HS-27A (cell line): ENCODE data around the gene CPPED1.
"Not testable (repeated sequence)": the region's sequence is repeated elsewhere in the genome, so short reads cannot be mapped to it uniquely, and the experiment has no call there.

Source experiments
- DNase-seq: peaks from one replicate; pipeline ENCODE4 v3.0.0-alpha.2; 2012; ENCODE audit warnings: low read depth, missing footprints

CPPED1 gene

DNA sequence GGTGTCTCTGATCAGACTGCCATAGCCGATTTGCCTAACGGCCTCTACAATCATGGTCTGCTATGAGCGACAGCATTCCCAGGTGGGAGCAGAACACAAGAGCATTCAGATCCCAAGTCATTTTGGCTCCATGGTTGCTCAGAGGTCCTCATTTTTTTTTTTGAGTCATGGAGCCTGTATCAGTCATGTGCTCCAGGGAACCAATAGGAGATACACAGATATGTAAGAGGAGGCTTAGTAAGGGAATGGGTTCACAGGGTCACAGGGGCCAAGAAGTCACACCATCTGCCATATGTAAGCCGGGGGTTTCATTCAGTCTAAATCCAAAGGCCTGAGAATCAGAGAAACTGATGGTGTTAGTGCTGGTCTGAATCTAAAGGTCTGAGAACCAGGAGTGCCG is 36.8 kb downstream of the CPPED1 start:
- DNase-seq: no peak

DNA sequence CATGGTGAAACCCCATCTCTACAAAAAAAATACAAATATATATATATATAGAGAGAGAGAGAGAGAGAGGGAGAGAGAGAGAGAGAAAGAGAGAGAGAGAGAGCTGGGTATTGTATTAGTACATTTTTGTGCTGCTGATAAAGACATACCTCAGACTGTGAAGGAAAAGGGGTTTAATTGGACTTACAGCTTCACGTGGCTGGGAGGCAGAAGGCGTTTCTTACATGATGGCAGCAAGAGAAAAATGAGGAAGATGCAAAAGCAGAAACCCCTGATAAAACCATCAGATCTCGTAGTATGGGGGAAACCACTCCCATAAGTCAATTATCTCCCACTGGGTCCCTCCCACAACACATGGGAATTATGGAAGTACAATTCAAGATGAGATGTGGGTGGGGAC is 37.5 kb downstream of the CPPED1 start:
- DNase-seq: not testable (repeated sequence)

DNA sequence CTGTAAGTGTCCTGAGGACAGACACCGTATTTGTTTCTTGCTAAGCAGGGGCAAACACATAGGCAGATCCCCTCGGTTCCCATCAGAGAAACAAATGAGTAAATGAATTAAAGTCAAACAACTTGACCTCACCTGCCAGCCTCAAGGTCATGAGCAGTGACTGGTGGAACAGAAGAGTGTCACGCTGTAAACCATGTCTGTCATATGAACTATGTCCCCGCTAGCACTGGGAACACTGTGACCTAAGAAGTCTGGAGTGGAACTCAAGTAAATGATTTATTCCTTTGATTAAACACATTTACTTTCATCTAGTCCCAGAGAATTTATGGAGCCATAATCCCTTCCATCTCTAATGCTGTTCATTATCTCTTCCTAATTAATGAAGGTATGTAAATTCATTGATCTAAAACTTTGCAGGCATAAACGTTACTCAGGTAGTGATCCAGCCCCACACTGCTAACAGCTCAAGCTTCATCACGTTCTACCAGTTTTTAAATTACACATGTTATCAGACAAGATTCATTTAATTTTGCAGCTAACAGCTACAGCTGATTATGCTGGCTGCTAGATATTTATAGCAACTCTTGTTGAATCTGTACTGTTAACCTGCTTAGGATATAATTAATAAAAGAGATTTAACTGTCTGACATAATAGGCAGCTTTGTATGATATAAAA is 38.7 kb downstream of the CPPED1 start:
- no peak for DNase-seq

DNA sequence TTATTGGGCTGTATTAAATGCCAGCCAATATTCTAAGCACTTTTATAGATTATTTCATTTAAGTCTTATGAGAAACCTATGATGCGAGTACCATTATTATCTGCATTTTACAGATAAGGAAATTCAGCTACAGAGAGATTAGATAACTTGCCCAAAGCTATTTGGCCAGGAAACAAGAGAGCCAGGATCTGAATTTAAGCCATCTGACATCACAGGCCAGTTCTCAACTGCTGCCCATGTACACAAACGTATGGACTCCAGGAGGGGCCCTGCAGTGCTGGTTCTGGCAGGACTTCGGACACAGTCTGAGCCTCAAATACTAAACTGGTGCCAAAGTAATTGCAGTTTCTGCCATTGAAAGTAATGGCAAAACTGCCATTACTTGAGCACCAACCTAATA is 40.2 kb downstream of the CPPED1 start:
- no peak for DNase-seq

DNA sequence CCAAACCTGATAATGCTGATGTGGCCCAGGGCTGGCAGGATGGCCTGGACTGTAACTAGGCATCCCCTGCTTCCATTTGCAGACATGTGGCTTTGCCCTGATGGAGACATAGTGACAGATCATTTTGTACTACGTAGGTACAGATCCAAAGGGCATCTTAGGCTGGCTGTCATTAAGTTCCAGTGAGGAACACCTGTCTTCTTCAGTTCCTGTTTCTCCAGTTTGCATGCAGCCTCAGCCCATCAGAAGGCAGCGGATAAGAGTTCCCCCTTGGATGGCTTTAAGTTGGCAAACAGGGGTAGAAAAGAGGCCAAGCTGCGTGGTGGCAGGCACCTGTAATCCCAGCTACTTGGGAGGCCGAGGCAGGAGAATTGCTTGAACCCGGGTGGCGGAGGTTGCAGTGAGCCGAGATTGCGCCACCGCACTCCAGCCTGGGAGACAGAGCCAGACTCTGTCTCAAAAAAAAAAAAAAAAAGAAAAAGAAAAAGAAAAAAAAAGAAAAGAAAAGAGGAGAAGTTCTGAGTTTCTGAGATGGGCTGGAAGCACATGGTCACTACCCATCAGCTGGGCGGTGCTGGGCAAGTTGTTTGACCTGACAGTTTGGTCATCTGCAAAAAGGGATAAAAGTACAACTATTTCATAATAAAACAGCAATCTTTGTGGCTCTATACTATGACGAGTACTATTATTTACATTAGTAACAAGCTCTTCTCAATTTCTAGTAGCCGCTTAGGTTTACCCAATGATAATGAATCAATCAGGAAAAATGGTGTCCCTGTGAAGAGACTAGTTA is 42.7 kb downstream of the CPPED1 start:
- DNase-seq: no peak

DNA sequence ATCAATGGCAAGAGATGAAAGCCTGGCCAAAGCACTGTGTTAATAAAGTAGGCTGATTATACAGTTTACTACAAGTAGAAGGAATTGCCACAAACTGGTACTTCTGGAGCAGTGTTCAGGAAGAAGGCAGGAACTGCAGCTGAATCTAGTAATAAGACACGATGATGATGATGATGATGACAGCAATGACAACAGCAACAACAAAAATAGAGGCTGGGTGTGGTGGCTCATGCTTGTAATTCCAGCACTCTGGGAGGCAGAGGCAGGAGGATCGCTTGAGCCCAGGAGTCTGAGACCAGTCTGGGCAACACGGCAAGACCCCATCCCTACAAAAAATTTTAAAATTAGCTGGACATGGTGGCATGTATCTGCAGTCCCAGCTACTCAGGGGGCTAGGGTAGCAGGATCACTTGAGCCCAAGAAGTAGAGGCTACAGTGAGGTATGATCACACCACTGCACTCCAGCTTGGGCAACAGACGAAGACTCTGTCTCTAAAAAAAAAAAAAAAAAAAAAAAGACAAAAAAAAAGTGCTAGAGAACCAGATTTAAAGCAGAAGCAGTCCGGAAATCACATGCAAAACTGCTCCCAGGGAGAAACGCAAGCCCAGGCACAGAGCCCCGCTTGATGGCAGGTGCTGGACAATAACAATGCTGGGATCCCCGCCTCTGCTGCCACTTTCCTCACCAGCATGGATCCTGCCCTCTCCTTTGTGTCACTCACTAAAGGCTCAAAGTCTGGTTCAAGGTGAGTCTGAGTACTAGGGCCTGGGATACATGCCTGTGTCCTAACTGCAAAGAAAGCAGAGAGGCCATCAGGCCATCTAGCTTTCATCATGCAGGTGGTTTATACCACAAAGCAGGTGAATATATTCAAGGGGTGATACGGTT is 44.8 kb downstream of the CPPED1 start:
- no peak for DNase-seq

DNA sequence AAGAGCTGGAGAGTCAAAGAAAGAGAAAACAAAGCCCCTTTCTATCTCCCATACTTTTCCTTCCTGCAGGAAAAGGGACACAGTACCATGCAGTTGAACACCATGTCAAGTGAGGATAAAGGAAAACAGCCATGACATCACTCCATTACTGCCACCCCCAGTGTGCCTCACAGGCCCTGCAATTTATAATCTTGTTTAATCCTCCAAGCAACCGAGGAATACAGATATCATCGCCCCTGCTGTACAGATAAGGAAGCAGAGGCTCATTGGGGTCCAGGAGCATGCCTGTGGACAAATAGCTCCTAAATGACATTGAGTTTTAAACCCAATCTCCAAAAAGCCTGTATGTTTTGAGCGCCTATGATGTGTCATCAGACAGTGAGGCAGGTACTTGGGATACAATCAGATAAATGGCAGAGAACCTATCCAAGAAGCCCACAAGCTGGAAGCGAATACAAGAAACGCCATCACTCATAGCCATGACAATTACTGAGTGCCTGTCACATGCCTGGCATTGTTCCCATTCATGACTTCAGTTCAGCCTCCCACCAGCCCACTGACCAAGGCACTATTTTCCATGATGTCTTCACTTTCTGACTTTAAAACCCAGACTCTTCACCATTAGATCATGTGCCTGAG is 45.5 kb downstream of the CPPED1 start:
- no peak for DNase-seq

DNA sequence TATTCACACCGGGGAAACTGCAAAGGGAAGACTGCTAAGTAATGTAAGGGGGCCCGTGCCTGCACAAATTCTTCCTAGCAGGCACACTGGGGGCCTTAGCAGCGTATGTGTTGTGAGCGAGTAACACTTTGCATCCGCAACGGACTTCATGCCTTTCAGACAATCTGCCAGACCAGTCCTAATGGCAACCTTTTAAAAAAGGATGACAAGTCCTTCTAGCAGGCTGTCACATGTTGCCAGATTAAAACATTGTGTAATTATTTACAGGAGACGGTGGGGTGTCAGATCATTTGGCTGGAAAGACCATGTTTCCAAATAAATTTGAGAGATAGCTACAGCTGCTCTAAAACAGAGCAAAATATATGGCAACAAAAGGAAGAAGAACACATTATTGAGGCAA is 46.1 kb downstream of the CPPED1 start:
- no peak for DNase-seq

DNA sequence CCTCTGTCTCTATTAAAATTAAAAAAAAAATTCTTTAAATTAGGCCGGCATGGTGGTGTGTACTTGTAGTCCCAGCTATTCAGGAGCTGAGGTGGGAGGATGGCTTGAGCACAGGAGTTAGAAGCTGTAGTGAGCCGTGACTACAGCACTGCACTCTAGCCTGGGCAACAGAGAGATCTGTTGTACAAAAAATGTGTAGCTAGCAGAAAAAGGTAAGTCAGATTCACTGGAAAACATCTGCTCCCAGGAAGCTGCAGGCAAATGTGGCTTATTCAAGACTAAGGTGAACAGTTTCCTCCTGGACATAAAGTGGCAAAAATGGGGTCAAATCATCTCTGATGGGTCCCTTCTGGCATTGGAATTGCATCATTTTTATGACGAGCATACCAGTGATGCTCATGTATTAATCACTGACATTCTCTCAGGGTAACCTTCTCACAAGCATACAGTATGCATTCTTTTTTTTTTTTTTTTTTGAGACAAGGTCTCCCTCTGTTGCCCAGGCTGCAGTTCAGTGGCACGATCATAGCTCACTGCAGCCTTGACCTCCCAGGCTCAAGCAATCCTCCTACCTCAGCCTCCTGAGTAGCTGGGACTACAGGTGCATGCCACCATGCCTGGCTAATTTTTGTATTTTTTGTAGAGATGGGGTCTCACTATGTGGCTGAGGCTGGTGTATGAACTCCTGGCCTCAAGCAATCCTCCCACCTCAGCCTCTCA is 48.7 kb downstream of the CPPED1 start:
- DNase-seq: no peak

DNA sequence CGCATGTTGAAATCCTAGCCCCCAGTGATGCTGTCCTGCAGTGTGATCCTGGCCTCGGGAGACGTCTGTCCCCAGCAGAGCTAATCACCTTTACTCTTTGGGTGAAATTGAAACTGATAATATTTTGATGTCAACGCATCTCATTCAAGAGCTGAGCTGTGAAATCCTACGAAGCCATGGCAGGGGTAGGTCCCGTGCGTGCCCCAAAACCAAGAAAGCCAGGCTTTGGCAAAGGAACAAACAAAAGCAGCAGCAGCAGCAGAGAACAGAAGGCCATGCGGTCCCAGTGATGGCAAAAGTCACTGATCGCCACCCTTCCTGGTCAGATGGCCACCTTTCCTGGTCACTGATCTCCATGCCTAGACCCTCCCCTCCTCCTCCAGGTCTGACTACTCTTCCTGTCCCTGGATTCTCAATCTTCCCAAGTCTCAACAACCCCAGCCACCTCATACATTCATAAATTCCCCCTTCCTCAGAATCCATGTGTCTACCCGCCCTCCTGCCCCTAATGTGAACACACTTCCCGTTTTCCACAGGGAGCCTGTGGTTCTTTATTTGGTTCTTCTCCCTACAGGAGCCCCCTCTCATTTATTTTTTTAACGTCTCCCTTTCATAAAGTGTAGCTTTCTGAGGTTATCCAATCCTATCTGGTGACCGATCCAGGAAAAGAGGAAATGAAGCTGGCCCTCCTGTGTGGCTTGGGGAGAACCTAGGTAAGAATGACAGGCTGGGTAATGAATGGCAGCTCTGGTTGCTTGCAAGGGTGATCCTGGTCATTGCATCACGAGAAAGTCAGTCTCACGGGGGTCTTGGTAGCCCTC is 50.3 kb downstream of the CPPED1 start:
- DNase-seq: no peak

DNA sequence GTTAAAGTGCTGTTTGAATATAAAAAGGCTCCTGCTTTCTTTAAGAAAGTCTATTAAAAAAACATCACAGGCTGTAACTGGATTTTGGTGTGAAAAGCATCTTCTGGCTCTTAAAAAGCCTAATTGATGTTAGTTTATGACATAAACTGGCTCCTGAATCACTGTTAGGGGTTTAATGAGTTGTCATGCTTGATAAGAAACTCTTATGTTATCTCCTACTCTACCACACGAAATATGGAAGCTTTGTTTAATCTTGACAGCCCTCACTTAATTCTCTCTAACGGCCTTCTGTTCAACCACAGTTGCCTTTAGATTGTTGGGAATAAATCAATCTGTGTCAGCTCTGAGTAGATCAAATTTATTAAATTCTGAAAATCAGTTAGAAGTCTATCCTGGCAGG is 51.5 kb downstream of the CPPED1 start:
- DNase-seq: no peak

DNA sequence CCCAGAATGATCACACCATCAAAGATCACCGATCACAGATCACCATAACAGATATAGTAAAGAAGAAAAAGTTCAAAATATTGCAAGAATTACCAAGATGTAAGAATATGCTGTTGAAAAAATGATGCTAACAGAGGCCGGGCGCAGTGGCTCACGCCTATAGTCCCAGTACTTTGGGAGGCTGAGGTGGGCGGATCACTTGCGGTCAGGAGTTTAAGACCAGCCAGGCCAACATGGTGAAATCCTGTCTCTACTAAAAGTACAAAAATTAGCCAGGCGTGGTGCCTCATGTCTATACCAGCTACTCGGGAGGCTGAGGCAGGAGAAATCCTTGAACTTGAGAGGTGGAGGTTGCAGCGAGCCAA is 53.2 kb downstream of the CPPED1 start:
- no peak for DNase-seq

DNA sequence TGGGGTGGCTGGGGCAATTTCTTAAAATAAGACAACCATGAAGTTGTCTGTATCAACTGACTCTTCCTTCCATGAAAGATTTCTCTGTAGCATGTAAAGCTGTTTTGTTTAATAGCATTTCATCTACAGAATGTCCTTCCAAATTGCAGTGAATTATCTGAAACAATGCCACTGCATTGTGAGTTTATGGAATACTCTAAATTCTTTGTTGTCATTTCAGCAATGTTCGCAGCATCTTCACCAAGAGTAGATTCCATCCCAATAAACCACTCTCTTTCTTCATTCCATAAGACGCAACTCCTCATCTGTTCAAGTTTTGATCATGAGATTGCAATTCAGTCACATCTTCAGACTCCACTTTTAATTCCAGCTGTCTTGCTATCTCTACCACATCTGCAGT is 54.6 kb downstream of the CPPED1 start:
- DNase-seq: no peak

DNA sequence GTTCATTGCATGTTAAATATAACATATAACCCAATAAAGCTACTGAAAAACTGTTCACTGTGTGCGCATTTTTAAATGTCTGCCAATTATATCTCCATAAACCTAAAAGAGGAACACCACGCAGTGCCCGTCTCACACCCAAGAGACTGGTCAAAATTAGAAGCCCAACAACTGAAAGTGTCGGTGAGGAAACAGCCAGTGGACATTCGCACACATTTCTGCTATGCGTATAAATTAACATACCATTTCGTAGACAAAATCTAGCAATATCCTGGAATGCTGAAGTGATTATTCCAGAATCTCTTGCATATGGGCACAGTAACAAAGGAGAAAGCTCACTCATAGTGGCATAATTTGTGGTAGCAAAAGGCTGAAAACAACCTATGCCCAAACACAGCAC is 55.9 kb downstream of the CPPED1 start:
- DNase-seq: no peak

DNA sequence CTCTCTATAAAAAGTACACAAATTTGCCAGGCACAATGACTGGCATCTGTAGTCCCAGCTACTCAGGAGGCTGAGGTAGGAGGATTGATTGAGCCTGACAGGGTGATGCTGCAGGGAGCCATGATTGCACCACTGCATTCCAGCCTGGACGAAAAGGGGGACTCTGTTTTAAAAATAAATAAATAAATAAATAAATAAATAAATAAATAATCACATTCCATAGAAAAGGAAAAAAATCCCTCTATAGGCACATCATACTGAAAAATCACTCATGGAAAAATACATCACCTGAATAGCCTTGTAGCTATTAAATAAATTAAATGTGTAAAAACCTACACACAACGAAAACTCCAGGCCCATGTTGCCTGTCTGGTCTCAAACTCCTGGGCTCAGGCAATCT is 56.4 kb downstream of the CPPED1 start:
- DNase-seq: no peak

DNA sequence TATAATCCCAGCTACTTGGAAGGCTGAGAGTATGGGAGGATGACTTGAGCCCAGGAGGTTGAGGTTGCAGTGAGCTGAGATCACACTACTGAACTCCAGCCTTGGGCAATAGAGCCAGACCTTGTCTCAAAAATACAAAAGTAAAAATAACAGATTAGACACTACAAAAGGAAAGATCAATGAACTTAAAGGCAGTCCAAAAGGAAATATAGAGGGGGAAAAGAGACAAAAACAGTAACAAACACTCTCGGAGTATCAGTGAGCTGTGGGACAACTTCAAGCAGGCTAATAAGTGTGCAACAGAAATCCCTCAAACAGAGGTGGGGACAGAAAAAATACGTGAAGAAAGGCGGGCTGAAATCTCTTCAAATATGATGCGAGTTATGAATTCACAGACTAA is 58.8 kb downstream of the CPPED1 start:
- no peak for DNase-seq

DNA sequence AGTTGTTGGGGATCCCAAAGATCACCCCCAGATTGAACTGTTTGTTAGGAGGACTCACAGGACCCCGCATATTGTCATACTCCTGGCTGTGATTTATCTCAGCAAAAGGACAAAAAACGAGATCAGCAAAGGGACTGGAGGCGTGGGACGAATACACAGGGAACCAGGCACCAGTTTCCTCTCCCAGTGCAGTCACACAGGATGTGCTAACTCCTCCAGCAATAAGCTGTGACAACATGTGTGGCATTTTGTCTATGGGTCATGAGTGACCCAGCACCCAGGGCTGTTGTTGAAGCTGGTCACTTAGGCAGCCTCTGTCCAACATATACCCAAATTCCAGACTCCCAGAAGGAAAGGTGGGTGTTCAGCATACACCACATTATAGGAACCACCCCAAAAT is 60.9 kb downstream of the CPPED1 start:
- no peak for DNase-seq

DNA sequence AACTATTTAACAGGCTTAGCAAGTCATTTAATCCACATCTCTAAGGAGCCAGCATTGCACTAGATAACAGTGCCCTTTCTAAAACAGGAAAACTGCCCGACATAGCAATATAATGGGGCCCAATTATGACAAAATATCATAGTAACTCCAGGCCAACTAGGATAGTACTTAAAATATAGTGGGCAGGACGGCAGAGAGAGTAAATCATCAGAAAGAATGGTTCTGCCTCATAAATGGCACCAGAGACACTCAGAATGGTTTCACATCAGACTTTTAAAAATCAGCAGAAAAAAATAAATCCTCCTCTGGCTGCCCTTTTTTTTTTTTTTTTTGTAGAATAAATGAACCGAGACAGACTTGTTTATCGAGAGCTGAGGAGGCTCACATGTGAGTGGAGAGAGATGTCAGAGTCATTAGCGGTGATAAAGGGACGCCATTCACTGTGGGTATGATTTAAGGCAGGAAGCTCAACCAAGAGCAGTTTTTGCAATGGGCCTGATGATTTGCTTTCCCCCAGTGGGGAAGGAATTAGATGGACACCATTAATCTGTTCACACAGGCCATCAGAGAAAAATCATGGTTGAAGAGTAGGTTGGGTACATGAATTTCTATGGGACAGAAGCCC is 62.6 kb downstream of the CPPED1 start:
- no peak for DNase-seq

DNA sequence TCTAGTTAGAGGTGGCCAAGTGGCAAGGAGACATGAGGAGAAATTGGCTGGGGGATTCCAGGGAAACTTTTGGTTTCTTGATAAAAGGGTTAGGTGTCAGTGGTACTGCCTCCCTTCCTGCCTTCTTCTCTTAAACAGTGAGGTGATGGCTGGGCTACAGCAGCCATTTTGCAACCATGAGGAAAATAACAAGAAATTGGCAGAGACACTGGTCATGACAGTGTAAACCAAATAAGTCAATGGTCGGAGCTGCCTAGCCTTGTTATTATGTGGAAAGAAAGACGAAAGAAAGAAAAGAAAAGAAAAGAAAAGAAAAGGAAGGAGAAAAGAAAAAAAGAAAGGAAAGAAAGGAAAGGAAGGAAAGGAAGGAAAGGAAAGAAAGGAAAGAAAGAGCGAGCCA is 63.9 kb downstream of the CPPED1 start:
- DNase-seq: no peak

DNA sequence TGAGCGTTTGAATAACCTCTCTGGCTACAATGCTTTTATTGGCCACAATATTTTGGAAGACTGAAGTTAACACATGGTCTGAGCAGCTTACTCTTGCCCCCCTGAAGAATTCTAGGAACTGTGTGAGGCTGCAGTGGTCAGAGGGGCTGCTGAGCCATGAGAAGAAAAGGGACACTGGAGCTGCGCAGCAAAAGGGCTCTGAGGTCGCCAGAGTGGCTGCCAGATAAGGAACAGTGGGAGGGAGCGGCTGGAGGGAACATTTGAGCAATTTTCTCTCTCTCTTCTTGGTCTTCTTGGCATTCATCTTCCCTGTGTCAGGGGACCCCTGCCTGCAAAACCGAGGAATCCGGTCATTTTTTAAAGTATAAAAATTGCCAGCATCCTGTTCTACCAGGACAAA is 66.1 kb downstream of the CPPED1 start:
- no peak for DNase-seq
